ENCODE results near the gene PLXNA4.
"Not testable (repeated sequence)": the region's sequence is repeated elsewhere in the genome, so short reads cannot be mapped to it uniquely, and the experiment has no call there.

PLXNA4 gene

DNA sequence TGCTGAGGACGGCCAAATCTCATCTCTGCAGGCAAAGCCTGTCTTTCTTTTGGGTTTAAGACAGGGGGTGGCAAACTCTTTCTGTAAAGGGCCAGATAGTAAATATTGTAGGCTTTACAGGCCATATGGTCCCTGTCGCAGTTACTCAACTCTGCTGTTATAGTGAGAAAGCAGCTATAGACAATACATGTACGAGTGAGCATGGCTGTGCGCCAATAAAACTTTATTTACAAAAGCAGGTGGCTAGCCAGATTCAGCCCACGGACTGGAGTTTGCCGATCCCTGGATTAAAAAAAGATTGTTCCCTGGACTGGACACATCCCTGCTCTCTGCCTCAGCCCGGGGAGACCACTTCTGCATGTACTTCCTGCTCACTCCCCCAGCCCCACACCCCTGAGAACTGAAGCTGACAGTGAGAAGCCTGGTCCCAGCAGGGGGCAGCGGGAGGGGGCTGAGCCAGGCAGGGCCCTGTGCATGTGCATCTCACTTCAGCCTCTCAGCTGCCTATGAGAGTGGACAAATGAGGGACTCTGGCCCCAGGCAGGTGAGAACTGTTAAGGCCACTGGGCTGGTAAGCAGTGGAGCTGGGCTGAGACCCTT lies 392.4 kb downstream of the PLXNA4 start:
- TF ChIP-seq, protein P1, sequence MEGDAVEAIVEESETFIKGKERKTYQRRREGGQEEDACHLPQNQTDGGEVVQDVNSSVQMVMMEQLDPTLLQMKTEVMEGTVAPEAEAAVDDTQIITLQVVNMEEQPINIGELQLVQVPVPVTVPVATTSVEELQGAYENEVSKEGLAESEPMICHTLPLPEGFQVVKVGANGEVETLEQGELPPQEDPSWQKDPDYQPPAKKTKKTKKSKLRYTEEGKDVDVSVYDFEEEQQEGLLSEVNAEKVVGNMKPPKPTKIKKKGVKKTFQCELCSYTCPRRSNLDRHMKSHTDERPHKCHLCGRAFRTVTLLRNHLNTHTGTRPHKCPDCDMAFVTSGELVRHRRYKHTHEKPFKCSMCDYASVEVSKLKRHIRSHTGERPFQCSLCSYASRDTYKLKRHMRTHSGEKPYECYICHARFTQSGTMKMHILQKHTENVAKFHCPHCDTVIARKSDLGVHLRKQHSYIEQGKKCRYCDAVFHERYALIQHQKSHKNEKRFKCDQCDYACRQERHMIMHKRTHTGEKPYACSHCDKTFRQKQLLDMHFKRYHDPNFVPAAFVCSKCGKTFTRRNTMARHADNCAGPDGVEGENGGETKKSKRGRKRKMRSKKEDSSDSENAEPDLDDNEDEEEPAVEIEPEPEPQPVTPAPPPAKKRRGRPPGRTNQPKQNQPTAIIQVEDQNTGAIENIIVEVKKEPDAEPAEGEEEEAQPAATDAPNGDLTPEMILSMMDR (IDR thresholded peaks at IDR 0.05; ENCODE audit: low read depth, low read length), result no peak
- no peak for DNase-seq (ENCODE audit: extremely low read depth, low read depth)

GRCh38 chr7:132182992-132183391 lies 393.3 kb downstream of the PLXNA4 start:
- no peak for DNase-seq (ENCODE audit: extremely low read depth, low read depth)
- TF ChIP-seq, protein P1 (IDR thresholded peaks at IDR 0.05; ENCODE audit: low read depth, low read length), result no peak

GRCh38 chr7:132181946-132182685 lies 394.2 kb downstream of the PLXNA4 start:
- no peak for DNase-seq (ENCODE audit: extremely low read depth, low read depth)
- TF ChIP-seq, protein P1 (IDR thresholded peaks at IDR 0.05; ENCODE audit: low read depth, low read length), result no peak

DNA sequence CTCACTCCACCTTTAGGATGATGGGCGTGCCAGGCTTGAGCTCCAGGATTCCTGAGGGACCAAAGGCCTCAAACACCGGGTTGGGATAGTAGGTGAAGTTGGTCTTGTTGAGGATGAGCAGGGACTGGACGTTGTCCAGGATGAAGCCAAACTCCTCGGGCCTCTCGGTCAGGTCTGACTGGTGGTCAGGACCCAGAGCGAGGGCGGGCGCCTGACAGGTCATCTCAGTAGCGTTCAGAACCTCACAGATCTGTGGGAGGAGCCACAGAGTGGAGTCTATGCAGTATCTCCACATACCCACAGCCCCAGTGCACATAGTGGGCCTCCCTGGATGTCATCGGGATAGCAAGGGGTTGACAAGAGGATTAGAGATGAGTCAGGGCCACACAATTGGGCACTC lies 394.9 kb downstream of the PLXNA4 start:
- TF ChIP-seq, protein P1 (IDR thresholded peaks at IDR 0.05; ENCODE audit: low read depth, low read length), result no peak
- DNase-seq (ENCODE audit: extremely low read depth, low read depth), result no peak

GRCh38 chr7:132180481-132180880 lies 395.8 kb downstream of the PLXNA4 start:
- TF ChIP-seq, protein P1 (IDR thresholded peaks at IDR 0.05; ENCODE audit: low read depth, low read length), result no peak
- DNase-seq (ENCODE audit: extremely low read depth, low read depth), result no peak

GRCh38 chr7:132179681-132180080 lies 396.6 kb downstream of the PLXNA4 start:
- TF ChIP-seq, protein P1 (IDR thresholded peaks at IDR 0.05; ENCODE audit: low read depth, low read length), result no peak
- no peak for DNase-seq (ENCODE audit: extremely low read depth, low read depth)

DNA sequence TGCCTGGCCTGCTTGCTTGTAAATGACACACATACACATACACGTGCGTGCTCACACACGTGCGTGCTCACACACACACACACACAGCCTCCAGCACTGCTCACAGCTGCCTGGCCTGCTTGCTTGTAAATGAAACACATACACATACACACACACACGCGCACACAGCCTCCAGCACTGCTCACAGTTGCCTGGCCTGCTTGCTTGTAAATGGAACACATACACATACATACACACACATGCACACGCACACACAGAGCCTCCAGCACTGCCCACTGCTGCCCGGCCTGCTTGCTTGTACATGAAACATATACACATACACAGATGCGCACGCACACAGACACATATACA lies 397.2 kb downstream of the PLXNA4 start:
- TF ChIP-seq, protein P1 (IDR thresholded peaks at IDR 0.05; ENCODE audit: low read depth, low read length), result no peak
- no peak for DNase-seq (ENCODE audit: extremely low read depth, low read depth)

- not testable (repeated sequence) for DNase-seq (ENCODE audit: extremely low read depth, low read depth)
These were observed 397.7 kb downstream of the PLXNA4 start for GRCh38 chr7:132178402-132179079.
